Large intestine (tissue), 3 donors: ENCODE data around the gene NFIB. TPM values are rescaled to one million over a fixed set of nuclear protein-coding genes. Genes with fewer than 3 reads are reported as not detected.

ENCODE experiments used
- DNase-seq, 2 donors: peaks; one replicate each; pipeline versions ENCODE4 v3.0.0 to v3.0.0-alpha.2; 2013
- H3K27ac ChIP-seq: one replicate; pipeline ENCODE4 v1.5.1; 2013; ENCODE audit warnings: low read length
- H3K27me3 ChIP-seq: 2 replicates; pipeline ENCODE4 v1.6.1; 2013; ENCODE audit warnings: low read length; ENCODE audit not compliant: control insufficient read depth, insufficient read depth
- H3K36me3 ChIP-seq: 2 replicates; pipeline ENCODE4 v1.6.1; 2013; ENCODE audit warnings: low read length; ENCODE audit not compliant: control insufficient read depth, insufficient read depth
- H3K4me1 ChIP-seq: one replicate; pipeline ENCODE4 v1.6.1; 2013; ENCODE audit warnings: low read length; ENCODE audit not compliant: control insufficient read depth, insufficient read depth
- H3K4me3 ChIP-seq: one replicate; pipeline ENCODE4 v1.5.1; 2013; ENCODE audit warnings: low read length
- H3K9me3 ChIP-seq: one replicate; pipeline ENCODE4 v1.6.1; 2013; ENCODE audit warnings: mild to moderate bottlenecking, low read depth, low read length, moderate library complexity; ENCODE audit not compliant: control insufficient read depth
- WGBS: methylation state at CpG from one replicate; pipeline ENCODE4 v1.1.5; 2013; ENCODE audit warnings: low lambda C conversion rate; ENCODE audit not compliant: insufficient coverage; 5-methylcytosine and 5-hydroxymethylcytosine counted together
- polyA plus RNA-seq: library from polyadenylated mRNA; unstranded; fragments of 120-200 nt; gene quantifications from one replicate; pipeline ENCODE4 v1.2.1, GENCODE V29; 2013

Gene NFIB
- polyA plus RNA-seq, 1 donor = 16.6 TPM

- Histone ChIP-seq H3K36me3 (no peaks in the 10 kb centered on the region), H3K4me3 (no peak overlapping the region), H3K9me3 (no peaks in the 10 kb centered on the region), H3K27me3 (no peaks in the 10 kb centered on the region), H3K4me1 (no peaks in the 10 kb centered on the region), H3K27ac (no peak overlapping the region)
- WGBS = 89% methylated on average over 5 of the region's 11 CpGs
- no peak for DNase-seq
Measured at GRCh38 chr9:14226855-14227532, 86.9 kb downstream of the NFIB start.

DNA sequence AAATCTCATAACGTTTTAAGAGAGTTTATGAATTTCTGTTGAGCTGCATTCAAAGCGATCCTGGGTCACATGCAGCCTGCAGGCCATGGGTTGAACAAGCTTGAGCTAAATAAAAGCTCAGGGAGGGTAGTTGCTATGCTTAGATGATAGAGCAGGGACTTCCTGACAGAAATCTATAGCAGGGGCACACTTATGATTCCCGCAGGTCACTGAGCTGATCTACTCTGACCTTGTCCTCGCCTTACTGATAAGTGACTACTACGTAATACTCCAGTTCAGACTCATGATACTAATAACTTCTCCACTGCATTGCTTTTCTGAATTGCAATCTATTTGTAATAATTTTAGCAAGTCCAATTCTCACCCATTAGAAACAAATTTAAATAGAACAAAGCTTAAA lies 90.9 kb downstream of the NFIB start:
- H3K9me3 ChIP-seq = no peaks in the 10 kb centered on the region
- H3K27ac ChIP-seq = no peak overlapping the region
- no CpG with 5 or more reads among the region's 5 CpGs for WGBS
- peak in 1 of 2 donors; percentile 44 for DNase-seq
- no peaks in the 10 kb centered on the region for H3K4me1 ChIP-seq
- H3K27me3 ChIP-seq = no peaks in the 10 kb centered on the region
- no peaks in the 10 kb centered on the region for H3K36me3 ChIP-seq
- H3K4me3 ChIP-seq = no peak overlapping the region

- no peaks in the 10 kb centered on the region for H3K36me3 ChIP-seq
- no peak overlapping the region for H3K27ac ChIP-seq
- WGBS = no CpG with 5 or more reads among the region's 1 CpG
- no peaks in the 10 kb centered on the region for H3K4me1 ChIP-seq
- no peak overlapping the region for H3K4me3 ChIP-seq
- no peaks in the 10 kb centered on the region for H3K9me3 ChIP-seq
- no peak for DNase-seq
- no peaks in the 10 kb centered on the region for H3K27me3 ChIP-seq
Measured at GRCh38 chr9:14222149-14222835, 91.6 kb downstream of the NFIB start.

DNA sequence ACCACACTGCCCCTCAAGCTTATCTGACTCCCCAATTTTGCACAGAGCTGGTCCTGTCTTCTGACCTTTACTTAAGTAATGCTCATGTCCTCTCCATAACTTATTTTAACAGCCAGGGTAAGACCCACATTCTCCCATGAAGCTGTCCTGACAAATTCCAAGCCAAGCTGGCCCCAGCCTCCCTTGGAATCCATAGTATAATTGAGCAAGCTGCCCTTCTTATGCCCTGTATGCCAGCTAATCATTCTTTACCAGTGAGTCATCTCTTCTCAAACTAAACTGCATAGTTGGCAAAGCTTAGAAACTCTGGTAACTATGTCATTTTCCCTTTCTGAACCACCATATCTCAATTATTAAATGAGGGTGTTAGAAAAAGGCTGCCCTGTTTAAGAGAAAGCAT lies 92.4 kb downstream of the NFIB start:
- H3K9me3 ChIP-seq = no peaks in the 10 kb centered on the region
- no peak overlapping the region for H3K4me3 ChIP-seq
- DNase-seq = peak in 1 of 2 donors; percentile 29
- no peak overlapping the region for H3K27ac ChIP-seq
- H3K36me3 ChIP-seq = no peaks in the 10 kb centered on the region
- H3K4me1 ChIP-seq = no peaks in the 10 kb centered on the region
- no peaks in the 10 kb centered on the region for H3K27me3 ChIP-seq

- Histone ChIP-seq H3K4me1 (no peaks in the 10 kb centered on the region), H3K27me3 (no peaks in the 10 kb centered on the region), H3K27ac (no peak overlapping the region), H3K4me3 (no peak overlapping the region), H3K9me3 (no peaks in the 10 kb centered on the region), H3K36me3 (no peaks in the 10 kb centered on the region)
- DNase-seq = no peak
- WGBS = 93% methylated on average over 2 of the region's 4 CpGs
Measured at GRCh38 chr9:14221119-14221518, 92.8 kb downstream of the NFIB start.

DNA sequence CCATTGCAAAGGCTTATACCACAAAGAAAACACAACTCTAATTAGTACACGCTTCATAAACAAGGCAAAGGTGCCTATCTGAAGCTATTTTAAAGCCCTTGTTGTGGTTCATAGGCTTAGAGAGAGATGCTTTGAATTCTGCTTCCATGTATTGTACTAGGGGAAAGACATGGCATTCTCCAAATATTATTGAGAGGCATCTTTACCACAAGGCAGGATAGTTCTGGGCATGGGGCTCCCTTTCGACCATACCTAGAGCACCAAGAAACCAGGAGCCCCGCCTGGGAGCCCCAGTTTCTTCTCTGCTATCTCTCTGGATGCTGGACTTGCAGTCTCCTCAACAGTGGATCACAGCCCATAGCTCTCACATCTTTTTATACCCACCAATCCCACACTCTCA lies 93.7 kb downstream of the NFIB start:
- no peak overlapping the region for H3K4me3 ChIP-seq
- H3K36me3 ChIP-seq = no peaks in the 10 kb centered on the region
- H3K27me3 ChIP-seq = no peaks in the 10 kb centered on the region
- 100% methylated on average over 1 of the region's 3 CpGs for WGBS
- H3K4me1 ChIP-seq = no peaks in the 10 kb centered on the region
- H3K9me3 ChIP-seq = no peaks in the 10 kb centered on the region
- no peak for DNase-seq
- H3K27ac ChIP-seq = no peak overlapping the region

DNA sequence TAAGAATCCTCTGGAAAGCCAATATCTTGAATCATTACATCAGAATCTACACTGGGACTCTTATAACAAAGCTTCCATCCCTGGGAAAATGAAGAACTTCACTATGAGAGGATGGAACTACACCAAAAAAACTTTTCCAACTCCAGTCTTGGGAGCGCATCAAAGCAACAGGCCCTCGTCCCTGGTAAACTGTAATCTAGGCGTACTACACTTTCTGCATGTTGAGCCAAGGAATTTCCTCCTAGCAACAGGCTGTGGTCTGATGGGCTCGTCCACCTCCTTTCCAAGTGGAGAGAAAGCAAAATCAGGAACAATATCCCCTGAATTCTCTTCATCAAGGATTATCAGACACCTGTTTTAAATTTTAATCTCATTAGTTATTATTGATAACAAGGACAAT lies 94.1 kb downstream of the NFIB start:
- WGBS = no CpG with 5 or more reads among the region's 4 CpGs
- H3K9me3 ChIP-seq = no peaks in the 10 kb centered on the region
- H3K4me1 ChIP-seq = no peaks in the 10 kb centered on the region
- no peak overlapping the region for H3K4me3 ChIP-seq
- no peak overlapping the region for H3K27ac ChIP-seq
- no peak for DNase-seq
- no peaks in the 10 kb centered on the region for H3K27me3 ChIP-seq
- no peaks in the 10 kb centered on the region for H3K36me3 ChIP-seq

DNA sequence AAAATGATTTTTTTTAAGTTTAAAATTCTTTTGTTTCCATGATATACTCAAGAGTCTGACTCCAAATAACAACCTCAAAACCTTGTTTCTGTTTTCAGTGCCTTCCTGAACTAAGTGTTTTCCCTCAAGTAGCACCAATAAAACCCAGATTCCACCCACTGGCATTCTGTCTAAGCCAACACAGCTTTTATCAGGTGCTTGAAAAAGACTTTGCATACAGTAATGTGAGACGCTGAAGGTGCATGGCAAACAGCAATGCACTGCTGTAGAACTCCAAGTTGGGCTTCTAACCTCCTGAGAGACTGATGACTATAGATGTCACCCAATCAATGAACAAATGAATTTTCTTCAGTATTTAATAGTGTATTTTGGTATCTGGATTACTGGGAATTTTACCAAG lies 95.7 kb downstream of the NFIB start:
- no peak overlapping the region for H3K27ac ChIP-seq
- H3K36me3 ChIP-seq = no peaks in the 10 kb centered on the region
- no peak for DNase-seq
- H3K4me1 ChIP-seq = peaks cover 6% of the 10 kb centered on the region
- no CpG with 5 or more reads among the region's 1 CpG for WGBS
- no peaks in the 10 kb centered on the region for H3K27me3 ChIP-seq
- H3K4me3 ChIP-seq = no peak overlapping the region
- H3K9me3 ChIP-seq = no peaks in the 10 kb centered on the region

- Histone ChIP-seq H3K9me3 (no peaks in the 10 kb centered on the region), H3K27me3 (no peaks in the 10 kb centered on the region), H3K36me3 (no peaks in the 10 kb centered on the region), H3K27ac (no peak overlapping the region), H3K4me1 (peaks cover 10% of the 10 kb centered on the region), H3K4me3 (no peak overlapping the region)
- WGBS = 100% methylated on average over 1 of the region's 1 CpG
- no peak for DNase-seq
Measured at GRCh38 chr9:14216612-14217194, 97.2 kb downstream of the NFIB start.

DNA sequence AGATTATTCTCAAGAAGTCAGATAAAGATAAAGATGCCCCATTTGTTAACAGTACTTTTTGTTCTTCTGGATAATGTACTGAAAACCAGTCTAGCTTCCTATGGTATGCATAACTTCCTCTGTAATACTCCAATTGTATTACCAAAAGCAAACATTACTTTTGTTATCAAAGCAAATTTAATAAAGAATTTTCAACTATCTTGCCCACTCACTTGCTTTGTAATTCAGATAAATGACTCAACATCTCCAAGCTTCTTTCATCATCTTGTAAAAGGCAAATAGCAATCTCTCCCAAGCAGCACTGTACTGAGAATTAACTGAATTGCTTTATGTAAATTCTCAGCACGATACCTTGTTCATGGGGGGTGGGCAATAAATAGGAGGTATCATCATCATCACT lies 98.3 kb downstream of the NFIB start:
- no peaks in the 10 kb centered on the region for H3K9me3 ChIP-seq
- no CpG with 5 or more reads among the region's 1 CpG for WGBS
- H3K4me3 ChIP-seq = no peak overlapping the region
- DNase-seq = no peak
- no peak overlapping the region for H3K27ac ChIP-seq
- H3K27me3 ChIP-seq = no peaks in the 10 kb centered on the region
- no peaks in the 10 kb centered on the region for H3K36me3 ChIP-seq
- peaks cover 10% of the 10 kb centered on the region for H3K4me1 ChIP-seq

- WGBS = no CpG with 5 or more reads among the region's 2 CpGs
- no peak for DNase-seq
- H3K4me3 ChIP-seq = no peak overlapping the region
- H3K27ac ChIP-seq = no peak overlapping the region
- peaks cover 10% of the 10 kb centered on the region for H3K4me1 ChIP-seq
- H3K9me3 ChIP-seq = no peaks in the 10 kb centered on the region
- H3K27me3 ChIP-seq = no peaks in the 10 kb centered on the region
- H3K36me3 ChIP-seq = no peaks in the 10 kb centered on the region
Measured at GRCh38 chr9:14214693-14215092, 99.2 kb downstream of the NFIB start.
